K562 (cell line): ENCODE measurements around the gene COMMD1.

Source experiments
- ADNP ChIP-seq: fragments of 200-800 bp; sonication (Bioruptor generic); IDR thresholded peaks from 2 replicates; pipeline ENCODE4 v1.6.1; 2016; ENCODE audit warnings: missing genetic modification characterization, missing compliant biosample characterization
- CEBPB ChIP-seq: fragments of 450-650 bp; IDR thresholded peaks from 2 replicates; pipeline ENCODE4 v1.6.1; 2016; ENCODE audit warnings: missing genetic modification characterization, missing compliant biosample characterization
- ELK1 ChIP-seq: sonication (generic); formaldehyde crosslinking; IDR thresholded peaks from 2 replicates; pipeline ENCODE4 v1.8.1; 2022; ENCODE audit warnings: missing genetic modification reagents
- FOXJ3 ChIP-seq: sonication (generic); formaldehyde crosslinking; IDR thresholded peaks from 2 replicates; pipeline ENCODE4 v1.4.0; 2020; ENCODE audit warnings: mild to moderate bottlenecking, missing genetic modification reagents
- NFATC3 ChIP-seq: fragments of 450-650 bp; IDR thresholded peaks from 2 replicates; pipeline ENCODE4 v1.6.1; 2017; ENCODE audit warnings: mild to moderate bottlenecking
- PCBP1 ChIP-seq: fragments of 200-400 bp; formaldehyde crosslinking; IDR thresholded peaks from 2 replicates; pipeline ENCODE4 v1.6.1; 2018; ENCODE audit warnings: mild to moderate bottlenecking, low read depth, low read length; ENCODE audit not compliant: poor library complexity, severe bottlenecking
- POLR2A ChIP-seq: fragments of 450-650 bp; conservative IDR thresholded peaks from 2 replicates; pipeline ENCODE4 v1.6.1; 2016
- RAD51 ChIP-seq: fragments of 450-650 bp; IDR thresholded peaks from 2 replicates; pipeline ENCODE4 v1.7.1; 2016; ENCODE audit warnings: low read depth, mild to moderate bottlenecking, borderline replicate concordance
- SP1 ChIP-seq: sonication (generic); formaldehyde crosslinking; IDR thresholded peaks from 2 replicates; pipeline ENCODE4 v1.8.1; 2022; ENCODE audit warnings: mild to moderate bottlenecking, missing genetic modification reagents
- SRSF9 ChIP-seq: fragments of 200-400 bp; formaldehyde crosslinking; IDR thresholded peaks from 2 replicates; pipeline ENCODE4 v1.6.1; 2017; ENCODE audit warnings: low read depth, low read length, borderline replicate concordance
- STAG1 ChIP-seq: sonication (generic); formaldehyde crosslinking; IDR thresholded peaks from 2 replicates; pipeline ENCODE4 v1.5.0; 2020; ENCODE audit warnings: missing genetic modification reagents, borderline replicate concordance

- no peak for TF ChIP-seq SRSF9
- no peak for TF ChIP-seq STAG1
- TF ChIP-seq RAD51 = no peak
- TF ChIP-seq ADNP = no peak
- TF ChIP-seq NFATC3 = no peak
- TF ChIP-seq FOXJ3 = no peak
- no peak for TF ChIP-seq CEBPB (tag)
- TF ChIP-seq POLR2A = no peak
- TF ChIP-seq PCBP1 = no peak
- no peak for TF ChIP-seq SP1 (CRISPR knock-in tag)
- TF ChIP-seq ELK1 (CRISPR knock-in tag) = no peak
Measured at GRCh38 chr2:62054916-62055450, 149.5 kb downstream of the COMMD1 start.
